K562 (cell line): ENCODE results near the gene ST6GALNAC5. TPM values are rescaled to one million over a fixed set of nuclear protein-coding genes. Genes with fewer than 3 reads are reported as not detected.

Experiments used
- ATAC-seq: fragments of 200-7000 bp; cut with Tn5 transposase; 3 replicates; pipeline ENCODE4 v1.9.1; 2020; ENCODE audit warnings: moderate library complexity
- BruUV-seq: library from RNA; stranded (reverse); fragments of 400-500 nt; replicated peaks from 2 replicates; lab custom pipeline; 2021; lab: Mats Ljungman, UMichigan
- CTCF ChIA-PET: fragments of 300-600 bp; formaldehyde crosslinking; extraction: SDS; loops from one replicate; lab custom pipeline; 2021; ENCODE audit warnings: low intra/inter-chr PET ratio; lab: Yijun Ruan, JAX
- POLR2A ChIA-PET: fragments of 300-600, 350-650 bp; sonication (Branson Sonifier 250); formaldehyde crosslinking; extraction: SDS; loops from one replicate; lab custom pipeline; 2021; ENCODE audit warnings: antibody characterized with exemption, inconsistent platforms; lab: Yijun Ruan, JAX
- DNase-seq, 4 experiments: peaks; one replicate each; pipeline versions ENCODE4 v3.0.0 to v3.0.0-alpha.2; 2011 to 2018; ENCODE audit warnings: low spot score in 3 of 4, mixed read lengths in 3 of 4; ENCODE audit errors: extremely low read depth in 1 of 4
- FAIRE-seq: peaks from 2 replicates; lab custom pipeline; 2011; peaks lifted over from hg19 to GRCh38; lab: Jason Lieb, UNC
- H2AFZ ChIP-seq: 2 replicates; pipeline ENCODE4 v1.6.0; 2011; ENCODE audit warnings: low read depth, low read length, control low read depth, inconsistent platforms
- H3K27ac ChIP-seq: fragments of 200-600 bp; 3 replicates; pipeline ENCODE4 v1.8.0; 2011; ENCODE audit warnings: low read depth, mild to moderate bottlenecking, control low read depth, inconsistent platforms, low read length, moderate library complexity, mixed read lengths; ENCODE audit errors: extremely low read depth
- H3K27me3 ChIP-seq, 2 experiments: fragments of 300-600 bp in 1 of 2; 2 replicates in 1 of 2; 3 replicates in 1 of 2; pipeline versions ENCODE4 v1.6.0 to v1.8.0; 2011; ENCODE audit warnings: inconsistent platforms in 2 of 2, low read length in 2 of 2, mild to moderate bottlenecking in 1 of 2, mixed read lengths in 1 of 2, moderate library complexity in 1 of 2; ENCODE audit not compliant: control insufficient read depth in 2 of 2, insufficient read depth in 2 of 2
- H3K36me3 ChIP-seq: fragments of 300-600 bp; 3 replicates; pipeline ENCODE4 v1.8.0; 2011; ENCODE audit warnings: mild to moderate bottlenecking, low read length, inconsistent platforms; ENCODE audit not compliant: control insufficient read depth, insufficient read depth
- H3K4me1 ChIP-seq, 2 experiments: fragments of 200-600 bp in 1 of 2; replicated peaks in 1 of 2; 2 replicates in 1 of 2; 3 replicates in 1 of 2; pipeline versions ENCODE4 v1.5.1 to v1.8.0; 2011; ENCODE audit warnings: inconsistent platforms in 2 of 2, low read length in 2 of 2, mild to moderate bottlenecking in 1 of 2, mixed read lengths in 1 of 2, moderate library complexity in 1 of 2; ENCODE audit not compliant: control insufficient read depth in 2 of 2, insufficient read depth in 2 of 2
- H3K4me2 ChIP-seq: 2 replicates; pipeline ENCODE4 v1.6.1; 2011; ENCODE audit warnings: low read length, control low read depth, inconsistent platforms, mixed read lengths; ENCODE audit not compliant: insufficient read depth
- H3K4me3 ChIP-seq: fragments of 200-600 bp; sonication (generic), shearing (Covaris generic); 2 replicates; pipeline ENCODE4 v1.5.1; 2016; ENCODE audit warnings: control low read depth, inconsistent platforms
- H3K79me2 ChIP-seq: fragments of 200-600 bp; 3 replicates; pipeline ENCODE4 v1.8.0; 2011; ENCODE audit warnings: low read length, inconsistent platforms; ENCODE audit not compliant: control insufficient read depth, insufficient read depth
- H3K9ac ChIP-seq, 2 experiments: 2 replicates each; pipeline versions ENCODE4 v1.6.0 to v1.6.1; 2011; ENCODE audit warnings: low read depth in 2 of 2, low read length in 2 of 2, control low read depth in 1 of 2, inconsistent platforms in 1 of 2, mild to moderate bottlenecking in 1 of 2, mixed read lengths in 1 of 2; ENCODE audit not compliant: insufficient read depth in 1 of 2
- H3K9me1 ChIP-seq: one replicate; pipeline ENCODE4 v1.6.0; 2011; ENCODE audit warnings: inconsistent platforms, mild to moderate bottlenecking, low read length, moderate library complexity; ENCODE audit not compliant: control insufficient read depth, insufficient read depth
- H3K9me3 ChIP-seq: replicated peaks from 2 replicates; pipeline ENCODE4 v1.5.1; 2011; ENCODE audit warnings: low read depth, low read length, inconsistent platforms; ENCODE audit not compliant: control insufficient read depth, insufficient read depth
- H4K20me1 ChIP-seq: replicated peaks from 2 replicates; pipeline ENCODE4 v1.6.1; 2011; ENCODE audit warnings: low read length, inconsistent platforms, mixed read lengths; ENCODE audit not compliant: control insufficient read depth, insufficient read depth
- SPI1 ChIP-seq: IDR thresholded peaks from 2 replicates; pipeline ENCODE4 v1.6.1; 2011; ENCODE audit warnings: low read depth, low read length, control low read depth, borderline replicate concordance
- TFE3 ChIP-seq: fragments of 450-650 bp; formaldehyde crosslinking; IDR thresholded peaks from 2 replicates; pipeline ENCODE4 v1.4.0; 2020; ENCODE audit warnings: mild to moderate bottlenecking, mixed read lengths
- ZNF134 ChIP-seq: fragments of 250-450 bp; sonication (Bioruptor Pico); conservative IDR thresholded peaks from 2 replicates; pipeline ENCODE4 v1.4.0; 2020
- WGBS: fragments of 100-300 bp; shearing (Covaris generic); methylation state at CpG from one replicate; pipeline ENCODE4 v1.1.6; 2016; ENCODE audit warnings: low coverage, mixed read lengths; ENCODE audit not compliant: insufficient coverage; ENCODE audit errors: missing lambda C conversion rate; 5-methylcytosine and 5-hydroxymethylcytosine counted together
- in situ Hi-C: fragments of 300-500 bp; cut with MboI; formaldehyde crosslinking; loops from 4 replicates; pipeline ENCODE4 v1.15.0; 2018; ENCODE audit warnings: inconsistent platforms, mixed read lengths
- intact Hi-C: fragments of 100-400 bp; cut with micrococcal nuclease; formaldehyde crosslinking; loops from 2 replicates; pipeline ENCODE4 v1.14.2; 2022
- polyA plus RNA-seq, 8 experiments: library from polyadenylated mRNA; depleted of rRNA in 4 of 8; stranded (reverse) in 5 of 8; unstranded in 3 of 8; fragments of >200 nt; fragmentation: Nextera tagmentation in 2 of 8; fragmentation: Illumina TruSeq in 1 of 8; extraction: Ambion mirVana in 2 of 8; extraction: Trizol in 1 of 8; gene quantifications; 2 replicates each; pipeline versions ENCODE4 v1.2.1 to v1.2.3, GENCODE V29; 2011 to 2014; ENCODE audit warnings: inconsistent platforms in 1 of 8, missing spikeins in 1 of 8
- total RNA-seq, 7 experiments: library from RNA; depleted of rRNA in 6 of 7; stranded (reverse); fragments of >200 nt in 6 of 7; fragmentation: Illumina TruSeq in 2 of 7; extraction: Trizol in 2 of 7; gene quantifications; 2 replicates each; pipeline versions ENCODE4 v1.2.1 to v1.2.3, GENCODE V29; 2011 to 2021; ENCODE audit warnings: low replicate concordance in 1 of 7

Gene ST6GALNAC5
- total and polyA plus RNA-seq, 9 of the 15 experiments (the other 6 are each of a cell fraction or from before 2014, with no cell fraction given): 0.04 to 0.14 TPM; not detected in 7

GRCh38 chr1:77047978-77048614 is 180.8 kb downstream of the ST6GALNAC5 start:
- in situ Hi-C loops (no loop called here), intact Hi-C loops (no loop called here)
- POLR2A ChIA-PET: no interaction called here
- ATAC-seq: no peak
- H4K20me1 ChIP-seq: no peaks in the 10 kb centered on the region
- DNase-seq: no peak
- no peaks in the 10 kb centered on the region for H3K36me3 ChIP-seq
- peak; percentile 45; the same call in 1 of the 2 replicates for TF ChIP-seq SPI1
- no peak for TF ChIP-seq ZNF134 (CRISPR knock-in tag)
- peak; percentile 33; the same call in 1 of the 2 replicates for TF ChIP-seq TFE3 (CRISPR knock-in tag)
- no peak overlapping the region for H3K4me3 ChIP-seq
- no peak overlapping the region for H3K4me2 ChIP-seq
- CTCF ChIA-PET: no interaction called here
- FAIRE-seq: no peak
- H2AFZ ChIP-seq: no peak overlapping the region
- H3K27me3 ChIP-seq: peaks cover 0 to 11% of the 10 kb centered on the region in 2 experiments; a peak in 3 of 5 replicates
- 0 out of 5 replicates have a peak, but pooled peaks cover 0 to 3% of the 10 kb centered on the region in 2 experiments for H3K4me1 ChIP-seq
- no peaks in the 10 kb centered on the region for H3K79me2 ChIP-seq
- no peak overlapping the region for H3K9ac ChIP-seq
- WGBS: 0% methylated on average over 3 of the region's 3 CpGs
- BruUV-seq: no TSS peak
- H3K9me3 ChIP-seq: no peaks in the 10 kb centered on the region
- no peak overlapping the region for H3K27ac ChIP-seq
- no peaks in the 10 kb centered on the region for H3K9me1 ChIP-seq
